WERI-Rb-1 (cell line): ENCODE measurements around the gene ATP10D.
A peak's percentile ranks its signal among the peaks of the same experiment; 100 is the strongest.

Experiments used
- DNase-seq: peaks from one replicate; pipeline ENCODE4 v3.0.0-alpha.2; 2020
- H3K27ac ChIP-seq: fragments of 250-450 bp; sonication (Bioruptor Pico); 2 replicates; pipeline ENCODE4 v1.5.1; 2020; ENCODE audit warnings: mild to moderate bottlenecking, moderate library complexity
- H3K27me3 ChIP-seq: fragments of 250-450 bp; sonication (Bioruptor Pico); 2 replicates; pipeline ENCODE4 v1.5.1; 2021; ENCODE audit warnings: mild to moderate bottlenecking, low read depth, moderate library complexity; ENCODE audit not compliant: insufficient read depth, severe bottlenecking
- H3K36me3 ChIP-seq: fragments of 250-450 bp; sonication (Bioruptor Pico); 2 replicates; pipeline ENCODE4 v1.5.1; 2020; ENCODE audit warnings: mild to moderate bottlenecking, moderate library complexity
- H3K4me3 ChIP-seq: 2 replicates; pipeline ENCODE4 v1.5.1; 2011; ENCODE audit warnings: low read depth, mild to moderate bottlenecking, control low read depth, low read length
- H3K9me3 ChIP-seq: fragments of 250-450 bp; sonication (Bioruptor Pico); 2 replicates; pipeline ENCODE4 v1.5.1; 2021; ENCODE audit warnings: mild to moderate bottlenecking, moderate library complexity; ENCODE audit not compliant: severe bottlenecking
- CTCF ChIP-seq: IDR thresholded peaks from 2 replicates; pipeline ENCODE4 v1.5.1; 2011; ENCODE audit warnings: low read depth, mild to moderate bottlenecking, control low read depth, inconsistent platforms, low read length

ATP10D gene

GRCh38 chr4:47463235-47463956, 21.7 kb upstream of the ATP10D start, which contains the start of gene COMMD8:
COMMD8 (minus strand) TSS chr4:47463702; CDS start chr4:47463651, 51 bp downstream.
- Histone ChIP-seq H3K4me3 (peak within 1 kb of the TSS; percentile 77), H3K27me3 (no peaks in the 10 kb centered on the region), H3K27ac (peak within 1 kb of the TSS; percentile 79), H3K9me3 (no peaks in the 10 kb centered on the region), H3K36me3 (peaks cover 8% of the 10 kb centered on the region; the same call in 1 of the 2 replicates)
- peak; percentile 30; the same call in 1 of the 2 replicates for TF ChIP-seq CTCF
- peak; percentile 97 for DNase-seq

- Histone ChIP-seq H3K27ac (no peak overlapping the region), H3K27me3 (no peaks in the 10 kb centered on the region), H3K36me3 (no peaks in the 10 kb centered on the region), H3K9me3 (no peaks in the 10 kb centered on the region), H3K4me3 (no peak overlapping the region)
- no peak for TF ChIP-seq CTCF
- no peak for DNase-seq
These were observed 20.1 kb upstream of the ATP10D start for GRCh38 chr4:47465004-47465403.

- Histone ChIP-seq H3K4me3 (no peak overlapping the region), H3K36me3 (no peaks in the 10 kb centered on the region), H3K9me3 (no peaks in the 10 kb centered on the region), H3K27ac (no peak overlapping the region), H3K27me3 (no peaks in the 10 kb centered on the region)
- no peak for TF ChIP-seq CTCF
- DNase-seq, result no peak
These were observed 18.9 kb upstream of the ATP10D start for GRCh38 chr4:47466056-47466785.

- no peak for TF ChIP-seq CTCF
- Histone ChIP-seq H3K27ac (no peak overlapping the region), H3K4me3 (no peak overlapping the region), H3K9me3 (no peaks in the 10 kb centered on the region), H3K36me3 (no peaks in the 10 kb centered on the region), H3K27me3 (no peaks in the 10 kb centered on the region)
- DNase-seq, result no peak
These were observed 16.2 kb upstream of the ATP10D start for GRCh38 chr4:47468706-47469365.

- TF ChIP-seq CTCF, result no peak
- H3K4me3 ChIP-seq, result no peak overlapping the region
- no peak for DNase-seq
- H3K27ac ChIP-seq, result no peak overlapping the region
- no peaks in the 10 kb centered on the region for H3K27me3 ChIP-seq
- H3K36me3 ChIP-seq, result no peaks in the 10 kb centered on the region
- no peaks in the 10 kb centered on the region for H3K9me3 ChIP-seq
These were observed 15.1 kb upstream of the ATP10D start for GRCh38 chr4:47469951-47470350.
